Kidney tubule cell (primary cell): ENCODE results near the gene RNF175.

Experiments used
- DNase-seq: peaks from one replicate; pipeline ENCODE4 v3.0.0-alpha.2; 2018; ENCODE audit warnings: low spot score

Gene RNF175

GRCh38 chr4:153747406-153747955 is 12.3 kb downstream of the RNF175 start:
- no peak for DNase-seq

GRCh38 chr4:153745651-153746050 is 14.2 kb downstream of the RNF175 start:
- no peak for DNase-seq

GRCh38 chr4:153741541-153741940 is 18.3 kb downstream of the RNF175 start:
- DNase-seq = no peak

- DNase-seq = peak; percentile 8
Observed at GRCh38 chr4:153735906-153736461, 23.8 kb downstream of the RNF175 start.

- no peak for DNase-seq
Observed at GRCh38 chr4:153733751-153734448, 25.9 kb downstream of the RNF175 start.

GRCh38 chr4:153731239-153731638 is 28.6 kb downstream of the RNF175 start:
- no peak for DNase-seq

- DNase-seq = no peak
Observed at GRCh38 chr4:153729895-153730294, 29.9 kb downstream of the RNF175 start.

GRCh38 chr4:153728660-153729059 is 31.2 kb downstream of the RNF175 start:
- DNase-seq = no peak

- no peak for DNase-seq
Observed at GRCh38 chr4:153728151-153728550, 31.7 kb downstream of the RNF175 start.

- DNase-seq = no peak
Observed at GRCh38 chr4:153725831-153726154, 34.0 kb downstream of the RNF175 start.

GRCh38 chr4:153725136-153725830 is 34.5 kb downstream of the RNF175 start:
- DNase-seq = no peak

- DNase-seq = no peak
Observed at GRCh38 chr4:153724606-153725005, 35.2 kb downstream of the RNF175 start.

- DNase-seq = no peak
Observed at GRCh38 chr4:153722036-153722435, 37.8 kb downstream of the RNF175 start.

- DNase-seq = peak; percentile 43
Observed at GRCh38 chr4:153713866-153714646, 45.8 kb downstream of the RNF175 start.

GRCh38 chr4:153710681-153711080 is 49.1 kb downstream of the RNF175 start:
- DNase-seq = no peak

- no peak for DNase-seq
Observed at GRCh38 chr4:153706519-153706918, 53.3 kb downstream of the RNF175 start.

GRCh38 chr4:153705743-153706468 is 53.9 kb downstream of the RNF175 start:
- no peak for DNase-seq

GRCh38 chr4:153704522-153704921 is 55.3 kb downstream of the RNF175 start:
- no peak for DNase-seq

GRCh38 chr4:153684971-153685371 is 74.9 kb downstream of the RNF175 start:
- DNase-seq = no peak

GRCh38 chr4:153684182-153684970 is 75.4 kb downstream of the RNF175 start, which contains the start of gene TLR2:
TSS of gene TLR2 (plus strand) at chr4:153684280. CDS start at chr4:153702908, 18,628 bp downstream.
- peak; percentile 67 for DNase-seq

- no peak for DNase-seq
Observed at GRCh38 chr4:153683763-153684181, 76.1 kb downstream of the RNF175 start.
